GM12892 (cell line): Measurements from ENCODE around the gene CIDEB.

Experiments
- DNase-seq: peaks from one replicate; pipeline ENCODE4 v3.0.0; 2011; ENCODE audit not compliant: insufficient read length
- FAIRE-seq: peaks from 2 replicates; lab custom pipeline; 2011; peaks lifted over from hg19 to GRCh38; lab: Jason Lieb, UNC
- POLR2A ChIP-seq: IDR thresholded peaks from 2 replicates; pipeline ENCODE4 v1.6.1; 2011; ENCODE audit warnings: low read depth, low read length, control low read depth
- POLR2AphosphoS5 ChIP-seq: IDR thresholded peaks from 2 replicates; pipeline ENCODE4 v1.6.1; 2011; ENCODE audit warnings: low read depth, low read length, control low read depth
- TAF1 ChIP-seq: IDR thresholded peaks from 2 replicates; pipeline ENCODE4 v1.6.1; 2011; ENCODE audit warnings: low read depth, mild to moderate bottlenecking, control low read depth, low read length, borderline replicate concordance

The CIDEB gene

DNA sequence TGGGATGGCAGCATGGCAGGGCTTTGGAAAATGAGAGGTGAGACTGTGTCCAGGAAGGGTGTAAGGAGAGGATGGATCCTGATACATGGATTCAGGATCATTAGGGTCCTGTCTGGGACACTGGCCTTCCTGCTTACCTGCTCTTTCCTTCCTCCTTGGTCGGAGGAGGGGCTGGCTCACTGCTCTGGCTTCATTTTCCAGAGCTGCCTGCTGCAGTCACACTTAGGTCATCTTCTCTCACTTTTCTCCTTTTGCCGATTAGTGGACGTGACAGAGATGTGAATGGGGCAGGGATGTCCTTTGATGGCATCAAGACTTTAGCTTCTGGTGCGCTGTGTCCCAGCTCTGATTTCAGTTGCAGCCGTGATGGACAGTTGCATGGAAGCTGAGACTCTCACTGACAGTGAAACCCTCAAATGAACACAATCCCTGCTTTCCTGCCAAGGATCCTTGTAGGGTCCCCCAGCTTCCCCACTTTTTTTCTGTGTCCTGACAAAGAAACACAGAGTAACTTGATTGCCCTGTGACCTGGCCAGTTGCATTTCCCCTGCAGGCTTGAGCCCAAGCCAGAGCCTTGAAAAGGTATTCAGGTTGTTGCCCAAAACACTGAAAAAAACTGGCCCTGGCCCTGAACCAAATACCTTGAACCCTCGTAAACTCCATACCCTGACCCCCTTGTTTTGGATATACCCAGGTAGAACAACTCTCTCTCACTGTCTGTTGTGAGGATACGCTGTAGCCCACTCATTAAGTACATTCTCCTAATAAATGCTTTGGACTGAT lies 756 bp upstream of the CIDEB start:
- FAIRE-seq (no peak), DNase-seq (no peak)
- no peak for TF ChIP-seq TAF1
- TF ChIP-seq POLR2AphosphoS5, result peak; percentile 29; the same call in 1 of the 2 replicates
- TF ChIP-seq POLR2A, result no peak

DNA sequence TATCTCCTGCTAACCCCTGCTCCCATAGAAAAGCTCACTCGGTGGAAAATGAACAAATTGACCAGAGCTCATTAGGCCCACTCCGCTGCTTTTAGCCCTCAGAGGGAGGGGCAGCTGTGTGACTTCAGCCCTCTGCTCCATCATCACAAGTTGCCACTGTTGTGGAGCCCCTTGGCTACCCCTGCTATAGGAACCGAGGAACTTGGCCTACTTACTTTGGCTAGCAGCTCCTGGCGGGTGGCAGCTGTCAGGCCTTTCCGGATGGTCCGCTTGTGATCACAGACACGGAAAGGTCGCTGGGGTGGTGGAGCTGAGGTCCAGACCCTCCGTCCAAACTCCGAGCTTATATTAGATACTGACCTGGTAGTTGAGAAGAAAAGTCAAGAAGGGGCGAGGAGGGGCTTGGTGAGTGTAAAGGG lies 612 bp downstream of the CIDEB start:
- no peak for DNase-seq
- no peak for FAIRE-seq
- TF ChIP-seq POLR2A (no peak), TAF1 (no peak), POLR2AphosphoS5 (no peak)

DNA sequence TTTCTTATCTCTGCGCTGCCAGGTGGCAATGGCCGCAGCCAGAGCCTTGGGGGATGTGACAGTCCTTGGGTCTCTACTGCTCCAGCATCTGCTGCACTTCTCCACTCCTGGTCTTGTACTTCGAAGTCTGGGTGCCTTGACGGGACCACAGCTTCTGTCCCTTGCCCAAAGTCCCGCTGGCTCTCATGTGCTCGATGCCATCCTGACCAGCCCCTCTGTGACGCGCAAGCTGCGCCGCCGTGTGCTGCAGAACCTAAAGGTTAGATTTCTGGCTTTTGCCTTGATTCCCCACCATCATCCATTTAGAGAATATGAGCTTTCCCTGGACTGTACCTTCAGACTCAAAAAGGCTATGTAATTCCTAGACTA lies 3.8 kb downstream of the CIDEB start:
- TF ChIP-seq POLR2A, result no peak
- TF ChIP-seq POLR2AphosphoS5, result no peak
- TF ChIP-seq TAF1, result no peak
- FAIRE-seq (no peak), DNase-seq (no peak)

DNA sequence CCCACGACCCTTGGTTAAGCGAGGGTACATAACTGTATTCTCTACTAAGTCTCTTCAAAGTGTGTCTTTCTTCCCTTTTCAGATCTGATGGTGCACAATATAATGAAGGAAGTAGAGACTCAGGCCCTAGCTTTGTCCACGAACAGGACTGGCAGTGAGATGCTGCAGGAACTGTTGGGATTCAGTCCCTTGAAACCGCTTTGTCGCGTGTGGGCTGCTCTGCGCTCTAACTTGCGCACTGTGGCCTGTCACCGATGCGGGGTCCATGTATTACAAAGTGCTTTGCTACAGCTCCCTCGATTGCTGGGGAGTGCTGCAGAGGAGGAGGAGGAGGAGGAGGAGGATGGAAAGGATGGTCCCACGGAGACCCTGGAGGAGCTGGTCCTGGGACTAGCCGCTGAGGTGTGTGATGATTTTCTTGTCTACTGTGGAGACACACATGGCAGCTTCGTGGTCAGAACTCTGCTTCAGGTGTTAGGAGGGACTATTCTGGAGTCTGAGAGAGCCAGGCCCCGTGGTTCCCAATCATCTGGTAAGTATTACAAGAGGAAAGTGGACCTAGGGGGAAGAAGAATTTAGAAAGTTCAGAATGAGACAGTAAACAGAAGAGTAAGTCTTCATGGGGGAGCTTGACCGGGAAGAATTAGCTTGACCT lies 7.3 kb downstream of the CIDEB start:
- FAIRE-seq (no peak), DNase-seq (no peak)
- TF ChIP-seq TAF1 (no peak), POLR2AphosphoS5 (no peak), POLR2A (no peak)

DNA sequence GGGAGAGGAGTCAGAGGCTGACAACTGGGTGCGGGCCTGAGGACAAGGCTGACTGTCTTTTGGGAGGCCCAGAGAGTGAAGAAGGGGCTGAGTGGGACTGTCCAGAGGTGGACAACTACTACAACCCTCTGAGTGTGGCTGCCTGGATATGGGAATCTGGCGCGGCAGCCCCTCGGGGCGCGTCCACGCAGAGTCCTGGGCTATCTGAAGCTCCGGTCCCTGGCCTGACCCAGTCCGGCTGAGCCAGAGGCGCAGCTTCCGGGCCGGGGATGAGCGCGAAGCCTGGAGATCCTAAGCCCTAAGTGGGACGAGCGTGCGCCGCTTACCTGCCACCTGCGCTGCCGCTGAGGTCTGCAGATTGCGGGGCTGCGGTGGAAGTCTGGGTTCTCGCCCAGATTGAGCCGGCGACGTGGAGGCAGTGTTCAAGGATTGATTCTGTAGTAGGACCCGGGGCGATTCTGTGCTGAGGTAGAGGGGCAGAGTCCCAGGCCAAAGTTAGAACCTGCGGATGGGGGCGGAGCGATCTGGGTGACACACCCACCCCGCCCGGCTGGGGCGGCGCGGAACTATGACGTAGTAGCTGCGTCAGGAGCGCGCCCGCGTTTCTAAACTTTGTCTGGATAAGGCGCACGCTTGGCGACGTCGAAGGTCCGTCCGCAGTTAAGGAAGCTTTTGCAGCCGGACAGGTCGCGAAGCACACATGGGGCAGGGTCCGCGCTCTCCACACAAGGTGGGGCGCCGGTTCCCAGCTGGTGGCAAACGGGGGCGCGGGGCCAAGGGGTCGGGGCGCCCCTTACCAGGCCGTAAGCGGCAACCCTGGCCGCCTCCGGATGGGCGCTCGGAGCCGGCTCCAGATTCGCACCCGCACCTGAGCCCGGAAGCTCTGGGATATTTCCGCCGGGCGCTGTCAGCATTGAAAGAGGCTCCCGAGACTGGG lies 8.3 kb downstream of the CIDEB start, which contains the start of the genes DHRS1 and NOP9:
Gene DHRS1, minus strand, starts transcription at position 526 of the 937 bp plus-strand sequence. CDS start 674 bp downstream, outside the sequence.
Gene NOP9, plus strand, starts transcription at position 596 of the 937 bp plus-strand sequence. Its CDS starts 105 bp downstream, at position 701.
- FAIRE-seq (peak; percentile 92), DNase-seq (peak; percentile 90)
- peak; percentile 67 for TF ChIP-seq POLR2AphosphoS5
- TF ChIP-seq POLR2A, result peak; percentile 77
- TF ChIP-seq TAF1, result peak; percentile 53; the same call in 1 of the 2 replicates

DNA sequence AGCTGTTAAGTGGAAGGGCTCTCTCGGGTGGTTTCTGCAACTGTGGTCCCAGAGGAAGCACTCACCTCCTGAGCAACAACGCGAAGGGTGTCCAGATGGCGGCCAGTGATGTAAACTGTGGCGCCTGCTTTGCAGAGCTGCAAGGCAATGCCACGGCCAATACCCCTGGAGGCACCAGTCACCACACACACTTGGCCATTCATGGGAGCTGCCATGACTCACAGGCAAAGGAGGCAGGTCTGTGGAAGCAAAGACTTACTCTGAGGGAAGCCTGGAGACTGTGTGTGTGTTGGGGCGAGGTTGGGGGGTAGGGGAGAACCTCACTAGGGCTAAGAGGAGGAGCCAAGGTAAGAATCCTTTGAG lies 8.9 kb downstream of the CIDEB start:
- TF ChIP-seq POLR2AphosphoS5 (no peak), POLR2A (no peak), TAF1 (no peak)
- FAIRE-seq, result no peak
- DNase-seq, result no peak

DNA sequence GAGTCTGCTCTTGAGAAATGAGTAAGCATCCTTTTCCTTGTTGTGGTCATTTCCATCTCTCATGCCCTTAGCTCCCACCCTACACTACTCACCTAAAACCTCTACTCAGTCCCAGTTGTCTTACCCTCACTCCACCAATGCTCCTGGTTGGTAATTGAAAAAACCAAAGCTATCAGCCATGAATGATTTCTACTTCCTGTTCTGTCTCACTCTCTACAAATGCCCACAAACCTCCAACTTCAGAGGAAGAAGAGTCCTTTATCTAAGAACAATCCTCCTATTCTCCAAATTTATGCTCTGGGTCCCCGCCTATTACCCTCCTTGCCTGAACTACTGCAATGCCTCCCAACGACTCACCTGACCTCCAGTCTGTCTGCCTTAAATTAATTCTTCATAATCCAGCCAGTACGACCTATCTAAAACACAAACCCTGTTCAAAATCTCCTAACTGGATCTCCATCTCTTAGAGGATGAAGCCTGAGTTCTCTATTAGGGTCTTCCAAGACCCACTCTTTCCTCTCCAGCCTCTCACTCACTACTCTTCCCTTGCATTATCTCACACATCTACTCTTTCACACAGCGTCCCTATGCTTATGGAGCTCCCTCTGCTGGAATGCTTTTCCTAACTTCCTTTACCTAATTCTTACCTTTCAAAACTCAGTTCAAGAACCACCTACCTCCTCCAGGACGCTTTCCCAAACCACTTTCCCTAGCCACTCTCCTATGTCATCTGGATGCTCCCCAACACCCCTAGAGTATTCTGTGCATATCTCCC lies 10.4 kb downstream of the CIDEB start:
- DNase-seq (no peak), FAIRE-seq (no peak)
- TF ChIP-seq POLR2AphosphoS5 (no peak), TAF1 (no peak), POLR2A (no peak)

DNA sequence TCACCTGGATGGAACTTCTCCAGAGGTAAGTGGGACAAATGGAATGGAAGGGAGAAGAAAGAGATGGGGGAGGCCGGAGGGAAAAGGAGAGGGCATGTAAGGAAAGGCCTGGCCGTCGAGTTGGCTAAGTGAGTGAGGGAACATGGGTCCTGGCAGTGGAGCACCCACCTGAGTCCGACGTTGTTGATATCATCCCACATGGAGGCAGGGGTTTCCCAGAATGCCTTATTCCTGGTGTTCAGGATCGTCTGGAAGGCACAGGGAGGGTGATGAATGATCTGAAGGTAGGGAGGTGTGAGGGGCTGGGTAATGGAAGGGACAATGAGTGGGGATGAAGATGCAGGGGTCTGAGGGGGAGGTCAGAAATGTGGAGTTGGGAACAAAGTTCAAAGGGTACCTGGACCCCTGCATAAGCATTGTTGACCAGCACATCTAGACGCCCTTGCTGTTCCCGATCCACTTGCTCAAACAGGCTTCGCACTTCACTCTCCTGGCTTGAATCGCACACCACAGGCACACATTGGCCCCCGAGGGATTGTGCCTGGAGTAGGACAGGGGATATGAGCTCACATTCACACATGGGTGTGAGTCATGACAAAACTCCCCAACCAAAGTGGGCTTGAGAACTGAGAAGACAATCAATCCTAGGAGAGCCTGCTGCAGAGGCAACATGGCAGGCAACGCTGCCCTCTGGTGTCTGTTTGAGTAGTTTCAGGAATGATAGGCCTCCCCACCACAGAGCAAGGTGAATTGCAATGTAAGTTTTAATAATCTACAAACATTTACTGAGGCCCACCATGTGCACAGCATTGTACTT lies 11.2 kb downstream of the CIDEB start:
- TF ChIP-seq POLR2A (no peak), POLR2AphosphoS5 (no peak), TAF1 (no peak)
- peak; percentile 83 for FAIRE-seq

DNA sequence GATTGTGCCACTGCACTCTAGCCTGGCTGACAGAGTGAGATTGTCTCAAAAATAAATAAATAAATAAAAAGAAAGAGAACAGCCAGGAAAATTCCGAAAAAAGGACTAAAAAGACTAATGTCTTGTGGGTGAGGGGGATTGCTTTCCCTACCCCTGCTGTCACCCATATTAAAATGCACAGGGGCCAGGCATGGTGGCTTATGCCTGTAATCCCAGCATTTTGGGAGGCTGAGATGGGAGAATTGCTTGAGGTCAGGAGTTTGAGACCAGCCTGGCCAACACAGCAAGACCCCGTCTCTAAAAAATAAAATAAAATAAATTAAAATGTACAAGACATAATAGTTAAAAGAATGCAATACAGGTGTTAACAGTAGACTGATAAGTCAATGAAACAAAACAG lies 14.3 kb downstream of the CIDEB start:
- FAIRE-seq (no peak), DNase-seq (no peak)
- TF ChIP-seq POLR2AphosphoS5, result no peak
- TF ChIP-seq TAF1, result no peak
- no peak for TF ChIP-seq POLR2A

More for the DNA sequence above, 11.2 kb downstream of the CIDEB start:
- peak; percentile 58 for DNase-seq
